ENCODE measurements around the gene FCHSD2.
"Not testable (repeated sequence)": the region's sequence is repeated elsewhere in the genome, so short reads cannot be mapped to it uniquely, and the experiment has no call there.

The FCHSD2 gene

DNA sequence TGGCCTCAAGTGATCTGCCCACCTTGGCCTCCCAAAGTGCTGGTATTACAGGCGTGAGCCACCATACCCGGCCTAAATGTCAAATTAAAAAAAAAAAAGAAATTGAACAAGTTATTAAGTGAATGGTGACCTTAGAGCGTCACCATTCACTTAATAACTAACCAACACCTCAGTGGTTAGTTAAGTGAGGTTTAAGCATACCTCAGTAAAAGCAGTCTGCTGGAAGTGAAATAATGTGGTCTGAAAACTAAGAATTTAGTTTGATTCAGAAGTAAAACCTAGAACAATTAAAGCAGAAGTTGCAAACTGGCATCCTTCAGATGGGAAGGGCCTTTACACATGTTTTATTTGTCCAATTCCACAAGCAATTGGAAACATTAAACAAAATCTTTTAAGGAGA is 71.5 kb downstream of the FCHSD2 start:
- no peak for DNase-seq (ENCODE audit: low read depth in 1 of 2, low spot score in 1 of 2)

DNA sequence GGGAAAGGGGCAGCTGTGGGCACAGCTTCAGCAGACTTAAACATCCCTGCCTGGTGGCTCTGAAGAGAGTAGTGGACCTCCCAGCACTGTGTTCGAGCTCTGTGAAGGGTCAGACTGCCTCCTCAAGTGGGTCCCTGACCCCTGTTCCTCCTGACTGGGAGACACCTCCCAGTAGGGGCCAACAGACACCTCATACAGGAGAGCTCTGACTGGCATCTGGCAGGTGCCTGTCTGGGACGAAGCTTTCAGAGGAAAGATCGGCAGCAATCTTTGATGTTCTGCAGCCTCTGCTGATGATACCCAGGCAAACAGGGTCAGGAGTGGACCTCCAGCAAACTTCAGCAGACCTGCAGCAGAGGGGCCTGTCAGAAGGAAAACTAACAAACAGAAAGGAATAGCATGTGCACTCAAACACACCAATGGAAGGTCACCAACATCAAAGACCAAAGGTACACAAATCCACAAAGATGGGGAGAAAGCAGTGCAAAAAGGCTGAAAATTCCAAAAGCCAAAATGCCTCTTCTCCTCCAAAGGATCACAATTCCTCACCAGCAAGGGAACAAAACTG is 80.2 kb downstream of the FCHSD2 start:
- not testable (repeated sequence) for DNase-seq (ENCODE audit: low read depth in 1 of 2, low spot score in 1 of 2)

DNA sequence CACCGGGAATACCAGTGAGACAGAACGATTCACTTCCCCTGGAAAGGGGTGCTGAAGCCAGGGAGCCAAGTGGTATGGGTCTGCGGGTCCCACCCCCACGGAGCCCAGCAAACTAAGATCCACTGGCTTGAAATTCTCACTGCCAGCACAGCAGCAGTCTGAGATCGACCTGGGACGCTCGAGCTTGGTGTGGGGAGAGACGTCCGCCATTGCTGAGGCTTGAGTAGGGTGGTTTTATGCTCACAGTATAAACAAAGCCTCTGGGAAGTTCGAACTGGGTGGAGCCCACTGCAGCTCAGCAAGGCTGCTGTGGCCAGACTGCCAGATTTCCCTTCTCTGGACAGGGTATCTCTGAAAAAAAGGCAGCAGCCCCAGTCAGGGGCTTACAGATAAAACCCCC is 80.7 kb downstream of the FCHSD2 start:
- not testable (repeated sequence) for DNase-seq (ENCODE audit: low read depth in 1 of 2, low spot score in 1 of 2)

DNA sequence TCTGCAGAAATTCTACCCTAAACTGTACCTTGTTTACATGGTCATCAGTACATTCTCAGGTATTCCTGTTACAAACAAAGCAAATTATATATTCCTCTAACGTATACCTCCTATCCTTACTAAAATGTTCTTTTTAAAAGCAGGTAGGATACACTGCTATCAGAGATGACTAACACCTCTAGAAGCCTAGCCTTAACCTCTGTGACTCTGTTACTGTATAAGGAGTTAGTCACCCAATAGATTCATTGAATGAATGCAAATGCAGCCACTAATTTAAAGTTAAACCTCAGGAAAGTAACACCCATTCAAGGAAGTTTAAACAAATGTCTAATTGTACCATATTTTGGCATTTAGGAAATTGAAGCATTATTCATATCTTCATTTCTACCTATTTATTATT is 82.2 kb downstream of the FCHSD2 start:
- no peak for DNase-seq (ENCODE audit: low read depth in 1 of 2, low spot score in 1 of 2)

DNA sequence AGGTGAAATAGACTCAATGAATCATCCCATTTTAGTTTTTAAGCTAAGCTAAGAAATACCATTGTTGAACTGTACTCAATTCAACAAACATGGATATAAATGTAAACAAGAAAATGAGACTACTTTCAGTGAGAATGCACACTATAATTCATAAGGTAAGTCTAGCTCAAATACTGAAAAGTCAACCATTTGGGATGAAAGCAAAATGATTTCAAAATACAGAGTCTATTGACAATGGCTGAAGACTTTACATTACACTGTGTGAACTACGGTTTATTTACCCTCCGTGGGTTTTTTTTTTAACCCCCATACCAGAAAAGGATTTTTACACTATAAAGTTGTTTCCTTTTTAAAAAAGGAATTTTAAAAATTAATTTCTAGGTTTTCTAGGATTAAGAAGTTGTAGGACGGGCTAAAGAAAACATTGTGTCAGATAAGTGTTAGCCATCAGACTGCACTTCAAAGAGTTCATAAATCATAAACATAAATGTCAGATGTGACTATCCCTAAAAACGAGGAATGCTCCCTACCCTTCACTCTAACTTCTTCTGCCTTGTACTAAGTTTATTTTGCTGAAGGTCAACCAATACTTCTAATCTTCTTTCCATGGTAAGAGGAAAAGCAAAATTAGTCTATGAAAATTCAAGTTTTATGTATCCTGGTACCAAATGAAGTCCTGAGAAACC is 83.0 kb downstream of the FCHSD2 start:
- DNase-seq (ENCODE audit: low read depth in 1 of 2, low spot score in 1 of 2): no peak

DNA sequence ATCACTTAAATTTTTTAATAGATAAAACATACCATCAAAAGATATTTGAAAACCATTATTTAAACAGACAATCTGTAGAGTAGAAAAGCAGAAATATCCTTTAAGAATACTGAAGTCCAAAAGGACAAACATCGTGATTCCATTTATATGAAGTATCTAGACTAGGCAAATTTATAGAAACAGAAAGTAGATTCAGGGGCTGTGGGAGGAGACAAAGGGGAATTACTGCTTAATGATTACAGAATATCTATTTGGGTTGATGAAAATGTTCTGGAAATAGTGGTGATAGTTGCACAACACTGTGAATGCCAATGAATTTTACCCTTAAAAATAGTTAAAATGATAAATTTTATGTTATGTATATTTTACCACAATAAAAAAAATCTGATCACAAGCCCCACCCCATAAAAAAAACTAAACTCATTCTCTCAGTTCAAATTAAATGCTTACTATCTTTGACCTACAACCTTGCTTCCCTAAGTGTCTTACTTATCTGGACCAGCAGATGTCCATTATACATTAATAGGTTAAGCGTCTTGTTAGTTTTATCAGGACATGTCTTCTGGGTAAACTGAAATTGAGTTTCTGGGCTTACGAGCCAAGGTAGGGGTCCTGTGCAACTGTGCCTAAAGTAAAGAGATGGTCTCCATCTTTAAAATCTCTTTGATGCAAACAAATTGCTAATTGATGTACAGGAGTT is 86.3 kb downstream of the FCHSD2 start:
- DNase-seq (ENCODE audit: low read depth in 1 of 2, low spot score in 1 of 2): no peak

DNA sequence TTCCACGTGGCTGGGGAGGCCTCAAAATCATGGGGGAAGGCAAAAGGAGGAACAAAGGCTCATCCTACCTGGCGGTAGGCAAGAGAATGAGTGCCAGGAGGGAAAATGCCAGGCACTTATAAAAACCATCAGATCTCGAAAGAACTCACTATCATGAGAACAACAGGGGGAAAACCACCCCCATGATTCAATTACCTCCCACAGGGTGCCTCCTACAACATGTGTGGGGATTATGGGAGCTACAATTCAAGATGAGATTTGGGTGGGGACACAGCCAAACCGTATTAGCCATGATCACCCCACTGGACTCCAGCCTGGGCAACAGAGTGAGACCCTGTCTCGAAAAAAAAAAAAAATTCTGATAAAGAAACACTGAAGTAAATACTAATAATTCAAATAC is 87.1 kb downstream of the FCHSD2 start:
- no peak for DNase-seq (ENCODE audit: low read depth in 1 of 2, low spot score in 1 of 2)

DNA sequence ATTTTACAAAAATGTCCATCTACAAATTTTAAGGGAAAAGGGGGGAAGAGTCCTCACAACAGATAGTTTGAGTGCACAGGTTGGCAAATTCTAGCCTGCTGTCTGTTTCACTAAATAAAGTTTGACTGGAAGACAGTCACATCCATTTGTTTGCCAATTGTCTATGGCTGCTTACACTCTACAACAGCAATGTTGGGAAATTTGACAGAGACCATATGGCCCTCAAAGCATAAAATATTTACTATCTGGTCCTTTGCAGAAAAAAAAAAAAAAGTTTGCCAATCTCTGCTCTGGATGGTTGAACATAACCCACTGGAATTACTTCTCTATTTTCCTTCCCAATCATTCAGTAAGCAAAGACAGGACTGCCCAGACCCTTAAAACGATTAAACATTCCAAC is 88.2 kb downstream of the FCHSD2 start:
- no peak for DNase-seq (ENCODE audit: low read depth in 1 of 2, low spot score in 1 of 2)

DNA sequence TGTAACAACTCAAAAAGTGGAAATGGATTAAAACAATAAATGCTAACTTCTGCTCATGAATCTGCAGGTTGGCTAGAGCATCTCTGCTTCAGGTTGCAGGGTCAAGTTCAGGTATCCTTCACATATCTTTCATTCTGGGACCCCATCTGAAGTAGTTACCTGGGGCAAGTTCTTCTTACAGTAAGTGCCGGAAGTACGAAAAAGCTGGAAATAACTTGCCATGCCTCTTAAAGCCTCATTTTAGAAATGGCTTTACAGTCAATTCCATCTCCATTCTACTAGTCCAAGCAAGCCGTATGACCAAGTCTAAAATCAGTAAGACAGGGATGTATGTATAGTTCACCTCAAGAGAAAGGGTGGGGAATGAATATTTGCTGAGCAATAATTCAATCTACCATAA is 93.7 kb downstream of the FCHSD2 start:
- DNase-seq (ENCODE audit: low read depth in 1 of 2, low spot score in 1 of 2): no peak

DNA sequence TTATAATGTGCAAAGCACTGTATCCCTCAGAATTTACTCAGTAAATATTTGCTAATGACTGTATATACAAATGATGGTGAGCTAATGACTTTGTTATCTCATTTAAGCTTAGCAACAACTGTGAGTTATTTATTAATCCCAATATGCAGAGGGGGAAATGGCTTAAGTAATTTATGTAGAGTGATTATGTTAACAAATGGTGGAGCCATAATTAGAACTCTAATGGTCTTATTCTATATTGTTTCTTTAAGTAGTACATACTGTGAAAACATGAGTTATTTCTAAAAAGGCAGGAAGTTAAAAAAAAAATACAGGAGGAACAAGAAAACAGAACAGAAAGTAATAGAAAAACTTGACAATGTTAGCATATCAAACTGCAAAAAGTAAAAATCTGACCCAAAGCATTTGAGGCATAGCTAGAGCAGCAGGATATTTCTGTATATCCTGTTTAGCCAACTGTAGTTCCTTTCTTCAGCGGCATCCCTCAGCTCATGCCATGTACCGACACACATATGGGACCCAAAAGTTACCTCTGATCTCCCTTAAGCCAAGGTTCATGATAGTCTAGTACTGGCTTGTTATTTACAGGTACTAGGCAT is 94.2 kb downstream of the FCHSD2 start:
- DNase-seq (ENCODE audit: low read depth in 1 of 2, low spot score in 1 of 2): no peak

DNA sequence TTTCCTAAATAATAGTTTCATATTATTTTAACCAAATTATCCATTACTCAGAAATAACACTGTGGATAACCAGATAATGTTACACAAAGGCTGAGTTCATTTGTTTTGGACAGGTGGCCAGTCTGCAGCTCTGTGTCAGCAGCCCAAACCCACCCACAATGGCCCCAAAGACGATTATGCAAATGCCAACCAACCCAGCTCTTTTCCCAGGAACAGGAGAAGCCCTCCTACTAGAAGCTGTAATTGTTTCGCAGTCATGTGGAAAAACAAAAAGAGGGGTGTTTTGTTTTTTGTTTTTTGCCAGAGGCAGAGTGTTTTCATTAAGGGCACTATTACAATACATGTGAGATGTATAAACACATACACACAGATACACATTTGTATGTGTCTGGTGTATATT is 102.1 kb downstream of the FCHSD2 start:
- DNase-seq (ENCODE audit: low read depth in 1 of 2, low spot score in 1 of 2): no peak

DNA sequence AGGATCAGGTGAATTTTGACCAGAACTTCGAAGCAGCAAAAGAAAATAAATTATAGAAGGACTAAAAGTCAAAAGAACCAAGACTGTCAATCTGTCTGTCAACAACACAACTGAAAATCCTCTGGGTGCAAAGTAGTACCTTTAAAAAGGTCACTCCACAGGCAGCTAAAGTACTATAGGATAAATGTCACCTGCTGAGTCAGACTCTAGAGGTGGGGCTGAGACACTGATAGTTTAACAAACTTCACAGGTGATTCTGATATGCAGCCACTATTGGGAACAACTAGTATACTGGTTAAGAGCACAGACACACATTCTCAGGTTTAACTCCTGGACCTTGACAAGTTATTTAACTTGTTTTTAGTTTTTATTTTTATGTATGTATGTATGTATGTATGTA is 107.3 kb downstream of the FCHSD2 start:
- DNase-seq (ENCODE audit: low read depth in 1 of 2, low spot score in 1 of 2): no peak

DNA sequence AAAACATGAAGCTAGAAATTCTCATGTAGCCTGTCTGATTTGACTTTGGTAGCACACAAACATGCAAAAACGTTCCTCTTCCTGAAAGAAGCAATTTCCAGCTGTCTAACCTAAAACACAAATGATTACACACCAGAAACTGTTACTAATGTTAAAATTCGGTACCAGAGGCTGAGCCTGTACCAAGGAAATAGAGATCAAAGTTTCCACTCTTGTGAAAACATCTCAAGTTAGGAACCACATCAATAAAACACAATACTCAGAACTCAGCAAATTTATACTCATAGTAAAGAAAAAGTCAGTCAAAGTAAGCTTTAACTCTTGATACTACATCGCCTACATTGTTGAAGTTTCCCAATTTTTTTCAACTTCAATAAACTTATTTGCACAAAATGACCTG is 107.8 kb downstream of the FCHSD2 start:
- no peak for DNase-seq (ENCODE audit: low read depth in 1 of 2, low spot score in 1 of 2)

DNA sequence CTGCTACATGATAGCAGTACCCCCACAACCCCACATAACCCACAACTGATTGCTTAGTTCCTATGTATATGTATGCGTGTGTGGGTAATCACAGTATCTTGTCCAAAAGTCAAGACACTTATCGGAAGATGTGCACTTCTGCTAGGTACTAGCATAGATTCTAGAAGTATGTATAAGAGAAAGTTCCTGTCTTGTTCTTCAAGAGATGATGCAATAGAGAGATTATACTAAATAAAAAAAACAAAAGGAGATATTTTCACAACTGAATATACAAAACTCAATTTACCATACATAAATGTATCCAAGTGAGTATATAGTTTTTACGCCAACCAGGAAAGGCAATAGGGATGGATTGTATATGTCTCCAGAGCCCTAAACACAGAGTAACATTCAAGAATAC is 112.0 kb downstream of the FCHSD2 start:
- DNase-seq (ENCODE audit: low read depth in 1 of 2, low spot score in 1 of 2): no peak

DNA sequence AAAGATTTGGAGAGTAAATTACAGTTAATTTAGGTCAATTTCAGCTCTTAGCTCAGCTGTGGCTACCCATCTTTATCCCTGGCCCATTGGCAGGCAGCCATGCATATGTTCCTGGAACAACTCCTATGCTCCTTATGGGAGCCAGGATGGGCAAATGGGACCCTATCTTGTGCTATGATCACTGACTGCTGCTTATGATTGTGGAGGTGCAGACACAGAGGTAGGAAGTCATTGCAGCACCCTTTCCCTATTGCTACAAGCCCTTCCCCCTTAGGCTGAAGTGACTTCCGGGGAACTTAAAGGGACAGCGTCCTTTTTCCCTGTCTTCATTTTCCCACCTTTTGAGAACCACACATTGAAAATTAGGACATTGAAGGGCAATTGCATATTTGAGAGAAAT is 112.7 kb downstream of the FCHSD2 start:
- no peak for DNase-seq (ENCODE audit: low read depth in 1 of 2, low spot score in 1 of 2)

DNA sequence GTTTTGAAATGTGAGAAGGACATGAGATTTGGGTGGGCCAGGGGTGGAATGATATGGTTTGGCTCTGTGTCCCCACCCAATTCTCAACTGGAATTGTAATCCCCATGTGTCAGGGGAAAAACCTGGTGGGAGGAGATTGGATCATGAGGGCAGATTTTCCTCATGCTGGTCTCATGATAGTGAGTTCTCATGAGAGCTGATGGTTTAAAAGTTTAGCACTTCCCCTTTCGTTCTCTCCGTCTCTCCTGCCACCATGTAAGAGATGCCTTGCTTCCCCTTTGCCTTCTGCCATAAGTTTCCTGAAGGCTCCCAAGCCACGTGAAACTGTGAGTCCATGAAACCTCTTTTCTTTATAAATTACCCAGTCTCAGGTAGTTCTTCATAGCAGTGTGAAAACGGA is 113.5 kb downstream of the FCHSD2 start:
- DNase-seq (ENCODE audit: low read depth in 1 of 2, low spot score in 1 of 2): no peak

DNA sequence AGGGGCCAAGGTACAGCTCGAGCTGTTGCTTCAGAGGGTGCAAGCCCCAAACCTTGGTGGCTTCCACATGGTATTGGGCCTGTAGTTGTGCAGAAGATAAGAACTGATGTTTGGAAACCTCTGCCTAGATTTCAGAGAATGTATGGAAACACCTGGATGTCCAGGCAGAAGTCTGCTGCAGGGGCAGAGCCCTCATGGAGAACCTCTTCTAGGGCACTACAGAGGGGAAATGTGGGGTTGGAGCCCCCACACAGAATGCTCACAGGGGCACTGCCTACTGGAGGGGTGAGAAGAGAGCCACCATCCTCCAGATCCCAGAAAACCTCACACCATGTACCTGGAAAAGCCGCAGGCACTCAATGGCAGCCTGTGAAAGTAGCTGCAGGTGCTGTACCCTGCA is 114.3 kb downstream of the FCHSD2 start:
- not testable (repeated sequence) for DNase-seq (ENCODE audit: low read depth in 1 of 2, low spot score in 1 of 2)

DNA sequence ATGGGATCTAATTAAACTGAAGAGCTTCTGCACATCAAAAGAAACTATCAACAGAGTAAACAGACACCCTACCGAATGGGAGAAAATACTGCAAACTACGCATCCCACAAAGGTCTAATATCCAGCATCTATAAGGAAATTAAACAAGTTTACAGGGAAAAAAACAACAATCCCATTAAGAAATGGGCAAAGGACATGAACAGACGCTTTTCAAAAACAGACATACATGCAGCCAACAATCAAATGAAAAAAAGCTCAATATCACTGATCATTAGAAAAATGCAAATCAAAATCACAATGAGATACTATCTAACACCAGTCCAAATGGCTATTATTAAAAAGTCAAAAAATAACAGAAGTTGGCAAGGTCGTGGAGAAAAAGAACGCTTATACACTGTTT is 117.5 kb downstream of the FCHSD2 start:
- DNase-seq (ENCODE audit: low read depth in 1 of 2, low spot score in 1 of 2): no peak

DNA sequence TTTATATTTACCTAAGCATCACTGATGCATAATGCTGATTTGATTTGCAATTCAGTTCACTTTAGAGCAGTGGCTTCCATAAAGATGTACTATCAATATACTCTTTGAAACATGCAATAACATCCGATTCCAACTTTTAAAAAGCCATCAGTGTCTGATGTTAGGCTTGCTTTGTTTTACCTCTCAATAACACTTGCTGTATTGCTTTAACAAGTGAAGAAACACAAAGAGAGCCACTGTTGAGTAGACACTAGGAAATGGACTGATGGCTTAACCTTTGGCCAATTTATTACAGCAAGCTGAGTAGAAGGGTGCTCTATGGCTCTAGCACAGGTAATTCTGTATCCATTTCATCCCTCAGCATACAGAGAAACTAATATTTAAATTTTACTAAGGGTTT is 122.1 kb downstream of the FCHSD2 start:
- no peak for DNase-seq (ENCODE audit: low read depth in 1 of 2, low spot score in 1 of 2)

DNA sequence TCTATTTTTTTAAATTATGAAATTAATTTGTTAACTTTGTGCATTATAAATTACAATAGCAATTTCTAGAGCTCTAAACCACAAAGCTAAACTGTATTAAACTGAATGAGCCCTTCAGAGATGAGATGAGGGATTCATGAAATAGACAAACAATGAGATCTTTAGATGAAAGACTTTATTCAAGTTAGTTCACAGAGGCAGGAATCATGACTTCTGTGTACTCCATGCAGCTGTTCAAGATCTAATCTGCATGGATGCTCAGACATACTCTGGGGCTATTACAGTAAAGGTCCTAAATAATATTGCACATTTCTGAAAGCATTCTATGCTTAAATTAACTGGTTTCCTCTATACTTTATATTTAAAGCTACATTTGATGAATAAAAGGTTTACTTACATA is 122.7 kb downstream of the FCHSD2 start:
- no peak for DNase-seq (ENCODE audit: low read depth in 1 of 2, low spot score in 1 of 2)

DNA sequence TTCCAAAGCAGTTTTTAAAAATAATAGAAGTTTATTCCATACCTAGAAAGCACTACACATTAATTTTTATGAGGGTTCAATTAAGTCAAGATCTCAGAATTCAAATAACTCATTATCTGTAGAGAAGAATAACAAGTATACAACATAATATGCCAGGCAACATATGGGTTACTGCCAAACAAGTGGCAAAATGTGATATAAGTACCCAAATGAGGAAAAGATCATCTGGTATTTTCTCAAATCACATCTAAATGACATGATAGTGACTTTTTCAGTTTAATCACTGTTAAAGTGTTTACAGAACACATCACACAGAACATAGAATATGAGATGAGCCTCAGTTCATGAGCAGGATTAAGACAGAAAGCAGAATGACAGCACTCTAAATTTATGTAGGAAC is 123.3 kb downstream of the FCHSD2 start:
- no peak for DNase-seq (ENCODE audit: low read depth in 1 of 2, low spot score in 1 of 2)

DNA sequence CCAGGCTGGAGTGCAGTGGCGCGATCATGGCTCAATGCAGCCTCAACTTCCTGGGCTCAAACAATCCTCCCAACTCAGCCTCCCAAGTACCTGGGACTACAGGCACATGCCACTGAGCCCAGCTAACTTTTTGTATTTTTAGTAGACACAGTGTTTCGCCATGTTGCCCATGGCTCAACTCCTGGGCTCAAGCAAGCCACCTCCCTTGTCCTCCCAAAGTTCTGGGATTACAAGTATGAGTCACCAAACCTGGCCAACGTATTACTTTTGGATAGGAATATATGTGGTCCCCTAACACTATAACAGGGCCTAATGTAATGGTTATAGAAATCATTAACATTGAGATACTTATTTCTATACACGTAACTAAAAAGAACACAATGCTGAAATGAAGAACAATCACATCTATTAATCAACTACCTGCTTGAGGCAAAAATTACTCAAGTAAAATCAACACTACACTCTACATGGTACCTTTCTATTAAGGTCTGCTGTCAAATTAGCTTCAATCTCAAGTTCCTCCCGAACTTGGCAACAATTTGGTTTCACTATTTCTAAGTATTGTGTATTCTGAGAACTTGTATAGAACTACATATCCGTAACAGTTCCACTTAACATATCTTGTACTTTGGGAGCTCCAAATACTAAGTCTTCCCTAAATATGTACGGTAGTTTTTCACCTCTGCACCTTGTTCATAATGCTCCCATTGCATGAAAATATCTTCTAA is 124.9 kb downstream of the FCHSD2 start:
- DNase-seq (ENCODE audit: low read depth in 1 of 2, low spot score in 1 of 2): no peak
